ENCODE results near the gene GSTT4.

- TF ChIP-seq CTCF (IDR thresholded peaks at IDR 0.05 in 4 of 5, conservative IDR thresholded peaks at IDR 0.05 in 1 of 5) (no peak), POLR2A (IDR thresholded peaks at IDR 0.05) (no peak)
Measured at GRCh38 chr22:24006207-24006913, 1.1 kb upstream of the GSTT4 start.

All from gastrocnemius medialis (tissue), 4 donors.